ENCODE data around the gene MRPL9. TPM values are rescaled to one million over a fixed set of nuclear protein-coding genes. Genes with fewer than 3 reads are reported as not detected.

MRPL9 gene
- total RNA-seq, 1 donor from 2014 or later = 59.9 TPM

DNA sequence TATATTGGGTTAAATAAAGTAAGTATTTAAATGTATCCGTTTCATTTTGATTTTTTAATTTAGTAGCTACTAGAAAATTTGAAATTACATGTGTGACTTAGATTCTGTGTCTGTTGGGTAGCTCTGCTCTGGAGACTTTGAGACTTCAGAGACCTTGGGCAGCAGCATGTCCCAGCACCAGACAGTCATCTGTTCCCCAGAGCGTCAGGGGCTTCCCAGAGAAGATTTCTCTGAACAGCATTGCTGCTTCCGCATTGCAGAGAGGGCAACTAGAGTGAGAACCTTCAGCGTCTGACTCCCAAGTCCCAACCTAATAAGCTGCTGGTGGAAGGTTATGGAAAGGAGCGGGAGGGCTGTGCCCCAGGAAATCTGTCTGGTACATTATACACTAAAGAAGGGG is 35.3 kb upstream of the MRPL9 start:
- Histone ChIP-seq H3K4me3 (no peak overlapping the region), H3K27me3 (ENCODE audit: low read depth) (no peaks in the 10 kb centered on the region), H3K36me3 (no peaks in the 10 kb centered on the region), H3K27ac (no peak overlapping the region), H3K4me1 (no peaks in the 10 kb centered on the region), H3K9me3 (no peaks in the 10 kb centered on the region)
- no peak for ATAC-seq
- TF ChIP-seq, protein P1, sequence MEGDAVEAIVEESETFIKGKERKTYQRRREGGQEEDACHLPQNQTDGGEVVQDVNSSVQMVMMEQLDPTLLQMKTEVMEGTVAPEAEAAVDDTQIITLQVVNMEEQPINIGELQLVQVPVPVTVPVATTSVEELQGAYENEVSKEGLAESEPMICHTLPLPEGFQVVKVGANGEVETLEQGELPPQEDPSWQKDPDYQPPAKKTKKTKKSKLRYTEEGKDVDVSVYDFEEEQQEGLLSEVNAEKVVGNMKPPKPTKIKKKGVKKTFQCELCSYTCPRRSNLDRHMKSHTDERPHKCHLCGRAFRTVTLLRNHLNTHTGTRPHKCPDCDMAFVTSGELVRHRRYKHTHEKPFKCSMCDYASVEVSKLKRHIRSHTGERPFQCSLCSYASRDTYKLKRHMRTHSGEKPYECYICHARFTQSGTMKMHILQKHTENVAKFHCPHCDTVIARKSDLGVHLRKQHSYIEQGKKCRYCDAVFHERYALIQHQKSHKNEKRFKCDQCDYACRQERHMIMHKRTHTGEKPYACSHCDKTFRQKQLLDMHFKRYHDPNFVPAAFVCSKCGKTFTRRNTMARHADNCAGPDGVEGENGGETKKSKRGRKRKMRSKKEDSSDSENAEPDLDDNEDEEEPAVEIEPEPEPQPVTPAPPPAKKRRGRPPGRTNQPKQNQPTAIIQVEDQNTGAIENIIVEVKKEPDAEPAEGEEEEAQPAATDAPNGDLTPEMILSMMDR (IDR thresholded peaks at IDR 0.05) = no peak
- intact Hi-C loops (cut with DNase I) = no loop called here
- no peak for DNase-seq

DNA sequence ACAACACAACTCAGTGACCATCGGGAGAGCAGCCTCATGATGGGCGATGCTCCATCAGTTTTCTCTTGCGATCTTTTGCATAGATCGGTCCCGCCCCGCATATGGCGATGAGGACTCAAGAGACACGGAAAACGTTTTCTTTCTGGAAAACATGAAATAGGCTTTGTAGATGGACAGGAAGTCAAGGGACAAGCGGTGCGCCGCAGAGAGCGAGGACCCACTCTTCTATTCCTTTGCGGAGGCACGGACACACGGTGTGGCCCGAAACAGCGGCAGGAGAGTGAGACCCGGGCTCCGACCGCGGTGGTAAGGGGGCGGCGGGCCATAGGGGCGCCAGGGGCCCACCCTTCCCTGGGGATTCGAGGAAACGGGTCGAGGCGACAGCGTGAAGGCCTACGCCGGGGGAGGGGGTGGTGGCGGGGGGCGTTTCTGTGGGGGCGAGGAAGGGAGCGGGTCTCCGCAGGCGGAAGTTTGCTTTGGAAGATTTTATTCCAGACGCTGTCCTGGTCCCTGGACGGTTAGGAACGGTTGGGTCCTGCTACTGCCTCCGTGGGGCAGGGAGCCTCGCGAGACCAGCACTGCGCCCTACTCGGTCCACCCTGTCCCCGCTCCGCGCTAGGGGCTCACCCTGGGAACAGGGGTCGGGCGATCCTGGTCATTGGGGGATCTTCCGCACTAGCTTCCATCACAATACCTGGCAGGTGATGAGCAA is 27.8 kb upstream of the MRPL9 start:
- H3K27me3 ChIP-seq (ENCODE audit: low read depth) = no peaks in the 10 kb centered on the region
- H3K4me1 ChIP-seq = peaks cover 14% of the 10 kb centered on the region
- peak overlapping the region; percentile 60 for H3K27ac ChIP-seq
- ATAC-seq (peak; percentile 38 to 43), DNase-seq (peak; percentile 59)
- H3K4me3 ChIP-seq = peak overlapping the region; percentile 88
- H3K9me3 ChIP-seq = no peaks in the 10 kb centered on the region
- H3K36me3 ChIP-seq = no peaks in the 10 kb centered on the region
- TF ChIP-seq, protein P1 (IDR thresholded peaks at IDR 0.05) = no peak
- intact Hi-C loops (cut with DNase I) = no loop called here

DNA sequence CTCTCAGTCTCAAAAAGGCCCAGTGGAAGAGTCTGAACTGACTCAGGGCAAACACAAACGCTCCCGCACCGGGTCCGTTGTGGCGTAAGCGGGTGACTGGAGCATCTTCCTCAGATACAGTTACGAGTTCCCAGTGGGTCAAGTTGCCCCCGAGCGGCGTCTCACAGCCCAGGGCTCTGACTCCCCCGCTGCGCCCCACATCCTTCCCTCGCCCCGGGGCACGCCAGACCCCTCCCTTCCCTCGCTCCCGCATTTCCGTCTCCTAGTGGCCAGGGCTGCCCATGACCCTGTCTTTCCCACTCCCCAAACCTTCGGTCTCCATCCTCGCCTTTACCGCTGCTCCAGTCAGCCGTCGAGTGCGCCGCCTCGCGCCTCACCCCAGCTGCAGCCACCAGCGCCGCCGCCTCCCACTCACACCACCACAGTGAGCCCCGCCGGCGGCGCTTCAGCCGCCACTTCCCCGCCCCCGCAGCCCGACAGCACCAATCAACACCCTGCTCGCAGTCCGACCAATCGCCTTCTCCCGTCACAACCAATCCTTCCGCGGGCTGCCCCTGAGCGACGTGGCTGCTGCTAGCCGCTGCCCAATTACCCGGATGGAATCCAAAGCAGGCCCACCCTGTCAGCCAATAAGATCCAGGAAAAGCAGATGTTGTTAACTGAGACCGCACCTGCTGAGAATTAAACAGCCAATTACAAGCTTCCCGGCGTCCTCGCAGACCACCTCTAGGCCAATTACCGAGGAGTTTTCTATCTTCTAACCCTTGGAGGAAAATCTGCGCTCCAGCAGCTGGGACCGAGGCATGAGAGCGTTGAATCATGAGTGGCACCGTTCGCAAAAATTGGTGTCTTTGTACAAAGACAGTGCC is 27.0 kb upstream of the MRPL9 start, which contains the start of gene TDRKH:
TSS of gene TDRKH (minus strand) at position 430 of the 869 bp plus-strand sequence. CDS start 7,478 bp downstream, outside the sequence.
- ATAC-seq = peak; percentile 100
- no peaks in the 10 kb centered on the region for H3K36me3 ChIP-seq
- intact Hi-C loops (cut with DNase I) = no loop called here
- peaks cover 14% of the 10 kb centered on the region for H3K4me1 ChIP-seq
- H3K27ac ChIP-seq = peak within 1 kb of the TSS; percentile 60
- H3K9me3 ChIP-seq = no peaks in the 10 kb centered on the region
- peak within 1 kb of the TSS; percentile 88 for H3K4me3 ChIP-seq
- TF ChIP-seq, protein P1 (IDR thresholded peaks at IDR 0.05) = peak; percentile 35
- no peaks in the 10 kb centered on the region for H3K27me3 ChIP-seq (ENCODE audit: low read depth)
- peak; percentile 98 for DNase-seq

DNA sequence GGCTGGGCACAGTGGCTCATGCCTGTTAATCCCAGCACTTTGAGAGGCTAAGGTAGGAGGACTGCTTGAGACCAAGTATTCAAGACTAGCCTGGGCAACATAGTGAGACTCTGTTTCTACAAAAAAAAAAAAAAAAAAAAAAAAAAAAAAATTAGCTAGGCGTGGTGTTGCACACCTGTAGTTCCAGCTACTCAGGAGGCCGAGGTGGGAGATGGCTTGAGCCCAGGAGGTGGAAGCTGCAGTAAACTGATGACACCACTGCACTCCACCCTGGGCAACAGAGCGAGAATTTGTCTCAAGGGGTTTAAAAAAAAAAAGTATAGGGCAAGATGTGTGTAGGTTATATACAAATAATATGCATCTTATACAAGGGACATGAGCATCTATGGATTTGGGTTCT is 24.4 kb upstream of the MRPL9 start:
- H3K4me3 ChIP-seq = no peak overlapping the region
- DNase-seq (no peak), ATAC-seq (no peak)
- peaks cover 23% of the 10 kb centered on the region for H3K4me1 ChIP-seq
- TF ChIP-seq, protein P1 (IDR thresholded peaks at IDR 0.05) = no peak
- no peak overlapping the region for H3K27ac ChIP-seq
- no peaks in the 10 kb centered on the region for H3K9me3 ChIP-seq
- H3K36me3 ChIP-seq = no peaks in the 10 kb centered on the region
- H3K27me3 ChIP-seq (ENCODE audit: low read depth) = no peaks in the 10 kb centered on the region
- intact Hi-C loops (cut with DNase I) = no loop called here

DNA sequence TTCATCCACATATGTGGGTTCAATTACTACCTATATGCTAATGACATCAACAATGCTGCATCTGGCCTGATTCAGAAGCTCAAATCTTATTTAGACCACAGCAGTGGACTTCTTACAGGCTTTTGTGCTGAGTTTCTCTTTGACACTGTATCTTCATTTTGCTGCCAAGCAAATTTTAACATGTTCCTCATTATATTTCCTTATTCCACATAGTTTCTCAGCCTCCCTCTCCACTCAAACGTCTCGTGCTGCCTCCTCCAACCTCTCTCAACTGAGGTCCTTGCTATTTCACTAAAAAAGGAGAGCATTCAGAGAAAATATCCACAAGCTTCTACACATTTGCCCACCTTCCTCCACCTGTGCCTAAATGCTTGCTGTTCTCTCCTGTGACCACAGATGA is 20.5 kb upstream of the MRPL9 start:
- Histone ChIP-seq H3K27ac (no peak overlapping the region), H3K9me3 (no peaks in the 10 kb centered on the region), H3K27me3 (ENCODE audit: low read depth) (no peaks in the 10 kb centered on the region), H3K4me1 (peaks cover 9% of the 10 kb centered on the region), H3K36me3 (peaks cover 30% of the 10 kb centered on the region), H3K4me3 (no peak overlapping the region)
- DNase-seq (no peak), ATAC-seq (no peak)
- intact Hi-C loops (cut with DNase I) = no loop called here
- TF ChIP-seq, protein P1 (IDR thresholded peaks at IDR 0.05) = no peak
